Ishikawa (cell line): ENCODE results near the gene MPL.

ENCODE experiments used
- CEBPB ChIP-seq: IDR thresholded peaks from 2 replicates; pipeline ENCODE4 v1.6.1; 2012
- CREB1 ChIP-seq: IDR thresholded peaks from 2 replicates; pipeline ENCODE4 v1.6.1; 2012; ENCODE audit warnings: low read depth
- EGR1 ChIP-seq: IDR thresholded peaks from 2 replicates; pipeline ENCODE4 v1.6.1; 2012
- EP300 ChIP-seq: IDR thresholded peaks from 2 replicates; pipeline ENCODE4 v1.6.1; 2012; ENCODE audit warnings: borderline replicate concordance
- FOXM1 ChIP-seq: IDR thresholded peaks from 2 replicates; pipeline ENCODE4 v1.6.1; 2012; ENCODE audit warnings: low read depth, borderline replicate concordance
- NFIC ChIP-seq: IDR thresholded peaks from 2 replicates; pipeline ENCODE4 v1.6.1; 2012
- RAD21 ChIP-seq: IDR thresholded peaks from 2 replicates; pipeline ENCODE4 v1.6.1; 2012; ENCODE audit warnings: low read depth
- REST ChIP-seq: IDR thresholded peaks from 2 replicates; pipeline ENCODE4 v1.6.1; 2012; ENCODE audit warnings: low read depth, mild to moderate bottlenecking
- TAF1 ChIP-seq: IDR thresholded peaks from 2 replicates; pipeline ENCODE4 v1.6.1; 2012; ENCODE audit warnings: low read depth, mild to moderate bottlenecking
- TCF12 ChIP-seq: IDR thresholded peaks from 2 replicates; pipeline ENCODE4 v1.6.1; 2012; ENCODE audit warnings: low read depth
- TEAD4 ChIP-seq: IDR thresholded peaks from 2 replicates; pipeline ENCODE4 v1.6.1; 2012
- USF1 ChIP-seq: IDR thresholded peaks from 2 replicates; pipeline ENCODE4 v1.6.1; 2012
- YY1 ChIP-seq: IDR thresholded peaks from 2 replicates; pipeline ENCODE4 v1.6.1; 2012; ENCODE audit warnings: low read depth
- ZBTB7A ChIP-seq: IDR thresholded peaks from 2 replicates; pipeline ENCODE4 v1.6.1; 2012; ENCODE audit warnings: low read depth
- TF ChIP-seq, protein P1 (sequence below): IDR thresholded peaks from 2 replicates; pipeline ENCODE4 v1.6.1; 2012

The MPL gene

DNA sequence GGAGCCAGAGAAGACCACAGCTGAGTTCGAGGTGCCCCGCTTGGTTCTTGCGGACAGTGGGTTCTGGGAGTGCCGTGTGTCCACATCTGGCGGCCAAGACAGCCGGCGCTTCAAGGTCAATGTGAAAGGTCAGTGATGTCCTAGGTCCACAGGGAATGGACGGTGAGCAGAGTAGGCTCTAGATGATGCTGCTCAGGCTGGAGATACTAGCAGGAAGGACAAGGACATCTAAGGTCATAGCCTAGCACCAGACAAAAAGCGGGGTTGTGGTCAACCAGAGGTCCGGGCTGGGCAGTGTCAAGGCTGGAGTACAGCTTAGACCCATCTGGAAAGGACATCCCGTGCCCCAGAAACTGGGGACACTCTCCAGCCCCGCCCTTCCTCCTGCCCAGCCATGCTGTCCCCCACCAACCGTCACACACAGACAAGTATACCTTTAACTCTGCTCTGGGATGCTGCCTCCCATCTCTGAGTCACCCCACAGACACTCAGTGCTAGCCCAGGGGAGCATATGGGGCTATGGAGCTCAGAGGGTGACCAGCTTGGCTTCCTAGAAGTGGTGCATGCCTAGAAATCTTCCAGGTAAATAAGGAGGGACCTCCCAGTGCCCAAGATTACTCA, 28.1 kb upstream of the MPL start:
- TF ChIP-seq USF1 (no peak), CEBPB (no peak), FOXM1 (no peak), EGR1 (no peak)

DNA sequence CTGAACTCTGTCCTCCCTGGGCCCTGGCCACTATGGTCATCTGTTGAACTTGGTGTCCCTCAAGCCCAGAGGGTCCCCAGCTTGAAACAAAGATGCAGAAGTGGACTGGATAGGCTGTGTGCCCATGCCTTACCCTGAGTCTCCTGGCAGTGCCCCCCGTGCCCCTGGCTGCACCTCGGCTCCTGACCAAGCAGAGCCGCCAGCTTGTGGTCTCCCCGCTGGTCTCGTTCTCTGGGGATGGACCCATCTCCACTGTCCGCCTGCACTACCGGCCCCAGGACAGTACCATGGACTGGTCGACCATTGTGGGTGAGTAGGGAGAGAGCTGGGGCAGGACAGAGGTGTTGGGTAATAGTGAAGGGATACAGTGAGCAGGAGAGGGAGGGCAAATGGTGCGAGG, 26.1 kb upstream of the MPL start:
- no peak for TF ChIP-seq CREB1
- TF ChIP-seq, protein P1, sequence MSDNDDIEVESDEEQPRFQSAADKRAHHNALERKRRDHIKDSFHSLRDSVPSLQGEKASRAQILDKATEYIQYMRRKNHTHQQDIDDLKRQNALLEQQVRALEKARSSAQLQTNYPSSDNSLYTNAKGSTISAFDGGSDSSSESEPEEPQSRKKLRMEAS, result no peak
- no peak for TF ChIP-seq ZBTB7A
- TF ChIP-seq REST, result no peak
- no peak for TF ChIP-seq TCF12
- TF ChIP-seq FOXM1, result no peak
- no peak for TF ChIP-seq USF1
- no peak for TF ChIP-seq TEAD4
- TF ChIP-seq CEBPB, result no peak
- TF ChIP-seq EGR1, result no peak
- TF ChIP-seq TAF1, result no peak
- TF ChIP-seq EP300, result no peak
- TF ChIP-seq NFIC, result no peak
- no peak for TF ChIP-seq RAD21
- TF ChIP-seq YY1, result no peak

- no peak for TF ChIP-seq RAD21
These were observed 25.4 kb upstream of the MPL start for GRCh38 chr1:43312212-43312623.

DNA sequence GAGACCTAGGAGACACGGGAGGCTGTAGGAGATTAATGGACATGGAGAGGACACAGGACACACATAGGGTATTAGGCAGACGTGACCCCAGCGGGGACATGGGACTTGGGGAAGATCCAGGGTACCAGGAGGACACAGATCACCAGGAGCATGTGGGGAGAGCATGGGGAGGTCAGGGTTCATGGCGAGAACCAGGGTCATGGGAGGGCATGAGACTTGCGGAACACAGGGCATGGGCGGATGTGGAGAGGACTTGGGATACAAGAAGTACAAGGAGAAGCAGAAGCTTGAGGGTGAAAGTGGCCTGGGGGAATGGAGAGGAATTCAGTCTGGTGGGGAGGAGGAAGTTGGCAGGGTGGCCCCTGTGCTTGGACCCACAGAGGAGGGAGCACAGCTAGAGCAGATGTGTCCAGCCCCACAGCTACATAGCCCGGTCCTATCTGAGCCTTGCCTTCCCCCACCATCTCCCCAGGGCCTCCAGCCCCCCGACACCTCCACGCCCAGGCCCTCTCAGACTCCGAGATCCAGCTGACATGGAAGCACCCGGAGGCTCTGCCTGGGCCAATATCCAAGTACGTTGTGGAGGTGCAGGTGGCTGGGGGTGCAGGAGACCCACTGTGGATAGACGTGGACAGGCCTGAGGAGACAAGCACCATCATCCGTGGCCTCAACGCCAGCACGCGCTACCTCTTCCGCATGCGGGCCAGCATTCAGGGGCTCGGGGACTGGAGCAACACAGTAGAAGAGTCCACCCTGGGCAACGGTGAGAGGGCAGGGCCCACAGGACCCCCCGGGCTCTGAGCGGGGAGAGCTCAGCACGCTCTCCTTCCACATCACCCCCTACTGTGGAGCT, 24.7 kb upstream of the MPL start:
- TF ChIP-seq CEBPB (no peak), TEAD4 (no peak), RAD21 (no peak)

DNA sequence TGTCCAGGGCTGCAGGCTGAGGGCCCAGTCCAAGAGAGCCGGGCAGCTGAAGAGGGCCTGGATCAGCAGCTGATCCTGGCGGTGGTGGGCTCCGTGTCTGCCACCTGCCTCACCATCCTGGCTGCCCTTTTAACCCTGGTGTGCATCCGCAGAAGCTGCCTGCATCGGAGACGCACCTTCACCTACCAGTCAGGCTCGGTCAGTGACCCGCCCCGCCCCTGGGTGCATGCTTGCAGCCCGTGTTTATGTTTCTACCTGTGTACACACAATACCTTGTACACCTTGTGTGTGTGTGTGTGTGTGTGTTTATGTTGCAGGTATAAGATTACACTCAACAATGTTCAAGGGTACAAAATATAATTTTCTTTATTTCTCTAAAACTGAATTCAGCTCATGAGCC, 23.8 kb upstream of the MPL start:
- no peak for TF ChIP-seq TAF1

DNA sequence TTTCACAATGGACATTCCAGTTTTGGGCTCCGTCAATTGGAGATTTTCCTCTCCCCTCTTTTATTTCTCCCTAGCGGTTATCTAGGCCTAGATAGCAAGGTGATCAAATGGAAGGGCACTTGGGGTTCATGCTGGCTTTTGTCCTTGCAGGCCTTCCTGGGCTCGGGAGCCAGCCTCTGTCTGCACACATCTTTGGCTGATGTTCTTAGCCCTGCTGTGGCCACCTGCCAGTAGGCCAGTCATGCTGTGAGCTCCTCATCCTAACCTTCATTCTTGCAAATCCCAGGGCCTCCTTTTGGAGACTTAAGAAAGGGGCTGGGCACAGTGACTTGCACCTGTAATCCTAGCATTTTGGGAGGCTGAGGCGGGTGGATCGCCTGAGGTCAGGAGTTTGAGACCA, 23.4 kb upstream of the MPL start:
- TF ChIP-seq NFIC, result no peak

- TF ChIP-seq REST, result no peak
- TF ChIP-seq, protein P1, result no peak
- no peak for TF ChIP-seq FOXM1
- no peak for TF ChIP-seq CEBPB
- no peak for TF ChIP-seq NFIC
- TF ChIP-seq TAF1, result no peak
These were observed 22.1 kb upstream of the MPL start for GRCh38 chr1:43315481-43315880.
